GM12875 (cell line): ENCODE measurements around the gene XG.

Experiments
- H3K4me3 ChIP-seq: one replicate; pipeline ENCODE4 v1.5.1; 2011; ENCODE audit warnings: low read depth, low read length, control low read depth
- CTCF ChIP-seq: IDR thresholded peaks from 2 replicates; pipeline ENCODE4 v1.5.1; 2011; ENCODE audit warnings: low read depth, mild to moderate bottlenecking, control low read depth, inconsistent platforms, low read length, moderate library complexity, borderline replicate concordance; ENCODE audit not compliant: insufficient read depth

Gene XG

GRCh38 chrX:2820136-2820771 is 68.4 kb downstream of the XG start:
- no peak for TF ChIP-seq CTCF
- H3K4me3 ChIP-seq, result no peak overlapping the region

GRCh38 chrX:2823795-2824386 is 72.1 kb downstream of the XG start:
- no peak for TF ChIP-seq CTCF
- no peak overlapping the region for H3K4me3 ChIP-seq

GRCh38 chrX:2824886-2825285 is 73.0 kb downstream of the XG start:
- no peak for TF ChIP-seq CTCF
- no peak overlapping the region for H3K4me3 ChIP-seq

GRCh38 chrX:2828344-2828958 is 76.6 kb downstream of the XG start, which contains the start of gene GYG2:
Gene GYG2 (plus strand): TSS chrX:2828930. CDS start chrX:2830189, 1,259 bp downstream.
- no peak for TF ChIP-seq CTCF
- H3K4me3 ChIP-seq, result no peak within 1 kb of the TSS

- no peak for TF ChIP-seq CTCF
- no peak overlapping the region for H3K4me3 ChIP-seq
Observed at GRCh38 chrX:2828959-2829411, 77.1 kb downstream of the XG start.

- no peak overlapping the region for H3K4me3 ChIP-seq
- no peak for TF ChIP-seq CTCF
Observed at GRCh38 chrX:2829469-2830246, 77.8 kb downstream of the XG start.
